Measurements from ENCODE around the gene PIH1D1. TPM values are rescaled to one million over a fixed set of nuclear protein-coding genes. Genes with fewer than 3 reads are reported as not detected.

PIH1D1 gene
- polyA plus RNA-seq, 1 donor from 2014 or later = 145 TPM

GRCh38 chr19:49469828-49470614, 18.4 kb upstream of the PIH1D1 start:
- no peaks in the 10 kb centered on the region for H3F3A ChIP-seq (ENCODE audit: insufficient read depth, low read length, poor library complexity, severe bottlenecking)
- TF ChIP-seq CTCF (IDR thresholded peaks at IDR 0.05; ENCODE audit: poor library complexity, severe bottlenecking) (no peak), POLR2AphosphoS5 (IDR thresholded peaks at IDR 0.05) (no peak), SMC3 (conservative IDR thresholded peaks at IDR 0.05; ENCODE audit: poor library complexity) (no peak), RAD21 (conservative IDR thresholded peaks at IDR 0.05) (no peak), MXI1 (conservative IDR thresholded peaks at IDR 0.05; ENCODE audit: poor library complexity, severe bottlenecking) (no peak), EP300 (conservative IDR thresholded peaks at IDR 0.05; ENCODE audit: poor library complexity, severe bottlenecking) (no peak)
- TF ChIP-seq, protein P1, sequence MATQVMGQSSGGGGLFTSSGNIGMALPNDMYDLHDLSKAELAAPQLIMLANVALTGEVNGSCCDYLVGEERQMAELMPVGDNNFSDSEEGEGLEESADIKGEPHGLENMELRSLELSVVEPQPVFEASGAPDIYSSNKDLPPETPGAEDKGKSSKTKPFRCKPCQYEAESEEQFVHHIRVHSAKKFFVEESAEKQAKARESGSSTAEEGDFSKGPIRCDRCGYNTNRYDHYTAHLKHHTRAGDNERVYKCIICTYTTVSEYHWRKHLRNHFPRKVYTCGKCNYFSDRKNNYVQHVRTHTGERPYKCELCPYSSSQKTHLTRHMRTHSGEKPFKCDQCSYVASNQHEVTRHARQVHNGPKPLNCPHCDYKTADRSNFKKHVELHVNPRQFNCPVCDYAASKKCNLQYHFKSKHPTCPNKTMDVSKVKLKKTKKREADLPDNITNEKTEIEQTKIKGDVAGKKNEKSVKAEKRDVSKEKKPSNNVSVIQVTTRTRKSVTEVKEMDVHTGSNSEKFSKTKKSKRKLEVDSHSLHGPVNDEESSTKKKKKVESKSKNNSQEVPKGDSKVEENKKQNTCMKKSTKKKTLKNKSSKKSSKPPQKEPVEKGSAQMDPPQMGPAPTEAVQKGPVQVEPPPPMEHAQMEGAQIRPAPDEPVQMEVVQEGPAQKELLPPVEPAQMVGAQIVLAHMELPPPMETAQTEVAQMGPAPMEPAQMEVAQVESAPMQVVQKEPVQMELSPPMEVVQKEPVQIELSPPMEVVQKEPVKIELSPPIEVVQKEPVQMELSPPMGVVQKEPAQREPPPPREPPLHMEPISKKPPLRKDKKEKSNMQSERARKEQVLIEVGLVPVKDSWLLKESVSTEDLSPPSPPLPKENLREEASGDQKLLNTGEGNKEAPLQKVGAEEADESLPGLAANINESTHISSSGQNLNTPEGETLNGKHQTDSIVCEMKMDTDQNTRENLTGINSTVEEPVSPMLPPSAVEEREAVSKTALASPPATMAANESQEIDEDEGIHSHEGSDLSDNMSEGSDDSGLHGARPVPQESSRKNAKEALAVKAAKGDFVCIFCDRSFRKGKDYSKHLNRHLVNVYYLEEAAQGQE (IDR thresholded peaks at IDR 0.05; ENCODE audit: borderline replicate concordance) = no peak
- no peaks in the 10 kb centered on the region for H3K9me2 ChIP-seq (ENCODE audit: insufficient read depth, low read length)
- H3K27ac ChIP-seq (ENCODE audit: low read length) = no peak overlapping the region
- no peaks in the 10 kb centered on the region for H3K36me3 ChIP-seq (ENCODE audit: insufficient read depth, low read length)
- H2AFZ ChIP-seq (ENCODE audit: low read depth, low read length) = no peak overlapping the region
- H4K20me1 ChIP-seq (ENCODE audit: insufficient read depth) = no peaks in the 10 kb centered on the region
- H3K27me3 ChIP-seq (ENCODE audit: insufficient read depth, low read depth, low read length) = peaks cover under 1% of the 10 kb centered on the region
- no peak overlapping the region for H3K9ac ChIP-seq (ENCODE audit: low read length)
- H3K4me3 ChIP-seq (ENCODE audit: low read length) = no peak overlapping the region
- no peaks in the 10 kb centered on the region for H3K9me3 ChIP-seq (ENCODE audit: low read length)
- H3K4me2 ChIP-seq (ENCODE audit: low read length) = no peak overlapping the region
- no peaks in the 10 kb centered on the region for H3K79me2 ChIP-seq (replicated peaks; ENCODE audit: insufficient read depth, low read length)

- TF ChIP-seq CTCF (IDR thresholded peaks at IDR 0.05; ENCODE audit: poor library complexity, severe bottlenecking) = no peak
- no peak for TF ChIP-seq TAF1 (IDR thresholded peaks at IDR 0.05; ENCODE audit: low read depth)
- TF ChIP-seq POLR2AphosphoS5 (IDR thresholded peaks at IDR 0.05) = no peak
- Histone ChIP-seq H3K36me3 (ENCODE audit: insufficient read depth, low read length) (no peaks in the 10 kb centered on the region), H3K4me3 (ENCODE audit: low read length) (no peak overlapping the region), H3K27ac (ENCODE audit: low read length) (no peak overlapping the region), H3K9ac (ENCODE audit: low read length) (no peak overlapping the region), H3K9me2 (ENCODE audit: insufficient read depth, low read length) (no peaks in the 10 kb centered on the region), H4K20me1 (ENCODE audit: insufficient read depth) (no peaks in the 10 kb centered on the region), H3K79me2 (replicated peaks; ENCODE audit: insufficient read depth, low read length) (no peaks in the 10 kb centered on the region), H3F3A (ENCODE audit: insufficient read depth, low read length, poor library complexity, severe bottlenecking) (no peaks in the 10 kb centered on the region), H3K9me3 (ENCODE audit: low read length) (no peaks in the 10 kb centered on the region), H3K4me2 (ENCODE audit: low read length) (no peak overlapping the region), H3K27me3 (ENCODE audit: insufficient read depth, low read depth, low read length) (no peaks in the 10 kb centered on the region), H2AFZ (ENCODE audit: low read depth, low read length) (no peak overlapping the region)
Measured at GRCh38 chr19:49468746-49469447, 17.3 kb upstream of the PIH1D1 start.
